HEK293T (cell line): ENCODE results near the gene TCHP.

Source experiments
- CTCF ChIA-PET: fragments of 350-600 bp; formaldehyde crosslinking; extraction: SDS; loops from one replicate; lab custom pipeline; 2021; ENCODE audit warnings: antibody characterized with exemption, inconsistent platforms; lab: Yijun Ruan, JAX
- POLR2A ChIA-PET: fragments of 350-600 bp; formaldehyde crosslinking; extraction: SDS; loops from one replicate; lab custom pipeline; 2020; ENCODE audit warnings: antibody characterized with exemption, inconsistent platforms; lab: Yijun Ruan, JAX
- DNase-seq: peaks from one replicate; pipeline ENCODE4 v3.0.0; 2012; ENCODE audit warnings: mixed read lengths; ENCODE audit errors: extremely low spot score
- ARNT ChIP-seq: fragments of 450-650 bp; IDR thresholded peaks from 2 replicates; pipeline ENCODE4 v1.6.1; 2017; ENCODE audit warnings: mild to moderate bottlenecking
- BHLHE40 ChIP-seq: fragments of 450-650 bp; IDR thresholded peaks from 2 replicates; pipeline ENCODE4 v1.6.1; 2016; ENCODE audit warnings: mild to moderate bottlenecking, moderate library complexity, borderline replicate concordance
- CTBP1 ChIP-seq: fragments of 450-650 bp; IDR thresholded peaks from 2 replicates; pipeline ENCODE4 v1.6.1; 2016; ENCODE audit warnings: borderline replicate concordance
- ELF4 ChIP-seq: fragments of 450-650 bp; IDR thresholded peaks from 2 replicates; pipeline ENCODE4 v1.6.1; 2017; ENCODE audit warnings: antibody characterized with exemption
- FOXA1 ChIP-seq: fragments of 450-650 bp; IDR thresholded peaks from 2 replicates; pipeline ENCODE4 v1.6.1; 2016; ENCODE audit warnings: mild to moderate bottlenecking
- FOXK2 ChIP-seq: fragments of 450-650 bp; IDR thresholded peaks from 2 replicates; pipeline ENCODE4 v1.6.1; 2016; ENCODE audit warnings: mild to moderate bottlenecking
- FOXM1 ChIP-seq: fragments of 450-650 bp; IDR thresholded peaks from 2 replicates; pipeline ENCODE4 v1.6.1; 2017; ENCODE audit warnings: mild to moderate bottlenecking, borderline replicate concordance
- HDGF ChIP-seq: fragments of 450-650 bp; IDR thresholded peaks from 2 replicates; pipeline ENCODE4 v1.6.1; 2017; ENCODE audit warnings: antibody characterized with exemption, borderline replicate concordance
- L3MBTL2 ChIP-seq: fragments of 450-650 bp; conservative IDR thresholded peaks from 2 replicates; pipeline ENCODE4 v1.6.1; 2016; ENCODE audit warnings: mild to moderate bottlenecking
- LEF1 ChIP-seq: fragments of 450-650 bp; IDR thresholded peaks from 2 replicates; pipeline ENCODE4 v1.6.1; 2017; ENCODE audit warnings: mild to moderate bottlenecking, borderline replicate concordance
- NFRKB ChIP-seq: fragments of 450-650 bp; IDR thresholded peaks from 2 replicates; pipeline ENCODE4 v1.6.1; 2016; ENCODE audit warnings: mild to moderate bottlenecking, moderate library complexity
- PKNOX1 ChIP-seq: fragments of 450-650 bp; IDR thresholded peaks from 2 replicates; pipeline ENCODE4 v1.6.1; 2016
- SP1 ChIP-seq: fragments of 450-650 bp; IDR thresholded peaks from 2 replicates; pipeline ENCODE4 v1.6.1; 2017
- SUZ12 ChIP-seq: fragments of 450-650 bp; IDR thresholded peaks from 2 replicates; pipeline ENCODE4 v1.6.1; 2016; ENCODE audit warnings: mild to moderate bottlenecking
- TARDBP ChIP-seq: fragments of 450-650 bp; IDR thresholded peaks from 2 replicates; pipeline ENCODE4 v1.6.1; 2016
- ZNF384 ChIP-seq: fragments of 450-650 bp; IDR thresholded peaks from 2 replicates; pipeline ENCODE4 v1.6.1; 2016

Gene TCHP

GRCh38 chr12:109951751-109952150 lies 51.7 kb downstream of the TCHP start:
- TF ChIP-seq FOXK2 (no peak), FOXM1 (no peak), SUZ12 (no peak), ELF4 (no peak), PKNOX1 (no peak), ZNF384 (no peak), HDGF (no peak), L3MBTL2 (no peak), SP1 (no peak), CTBP1 (no peak), ARNT (no peak), NFRKB (no peak), BHLHE40 (no peak)
- ChIA-PET CTCF (interaction anchor here (0.5 kb wide), 1 partner anchor 10 kb away, joined by 3 read pairs; no protein-coding TSS in a partner anchor), POLR2A (no interaction called here)
- no peak for DNase-seq

- ChIA-PET POLR2A (no interaction called here), CTCF (interaction anchor here (0.5 kb wide), 1 partner anchor 11 kb away, joined by 3 read pairs; no protein-coding TSS in a partner anchor)
- no peak for DNase-seq
- no peak for TF ChIP-seq L3MBTL2
- no peak for TF ChIP-seq TARDBP
- TF ChIP-seq SP1 = no peak
- TF ChIP-seq PKNOX1 = no peak
- no peak for TF ChIP-seq BHLHE40
These were observed 52.2 kb downstream of the TCHP start for GRCh38 chr12:109952160-109952858.

- ChIA-PET POLR2A (no interaction called here), CTCF (no interaction called here)
- no peak for TF ChIP-seq ZNF384
- TF ChIP-seq SP1 = no peak
- TF ChIP-seq NFRKB = no peak
- no peak for TF ChIP-seq ELF4
- no peak for TF ChIP-seq FOXM1
- TF ChIP-seq TARDBP = no peak
- no peak for TF ChIP-seq PKNOX1
- TF ChIP-seq SUZ12 = no peak
- no peak for TF ChIP-seq FOXA1
- TF ChIP-seq ARNT = no peak
- no peak for TF ChIP-seq L3MBTL2
- no peak for TF ChIP-seq LEF1
- no peak for TF ChIP-seq FOXK2
- DNase-seq = no peak
These were observed 52.8 kb downstream of the TCHP start for GRCh38 chr12:109952873-109953272.

GRCh38 chr12:109953656-109954055 lies 53.6 kb downstream of the TCHP start:
- TF ChIP-seq ARNT (no peak), LEF1 (no peak), CTBP1 (no peak), FOXA1 (no peak), TARDBP (no peak), ZNF384 (no peak), FOXM1 (no peak), FOXK2 (no peak), SUZ12 (no peak), PKNOX1 (no peak), BHLHE40 (no peak), L3MBTL2 (no peak), HDGF (no peak), SP1 (no peak)
- no peak for DNase-seq
- ChIA-PET POLR2A (no interaction called here), CTCF (no interaction called here)

- ChIA-PET CTCF (no interaction called here), POLR2A (no interaction called here)
- TF ChIP-seq HDGF = no peak
- TF ChIP-seq ARNT = no peak
- TF ChIP-seq CTBP1 = no peak
- TF ChIP-seq FOXA1 = no peak
- TF ChIP-seq L3MBTL2 = no peak
- TF ChIP-seq LEF1 = no peak
- TF ChIP-seq NFRKB = no peak
- TF ChIP-seq TARDBP = no peak
- no peak for TF ChIP-seq PKNOX1
- TF ChIP-seq ZNF384 = no peak
- no peak for TF ChIP-seq SP1
- TF ChIP-seq FOXM1 = no peak
- TF ChIP-seq ELF4 = no peak
- TF ChIP-seq FOXK2 = no peak
- TF ChIP-seq BHLHE40 = no peak
- no peak for TF ChIP-seq SUZ12
- DNase-seq = no peak
These were observed 58.3 kb downstream of the TCHP start for GRCh38 chr12:109958374-109958773.
